Esophagus (tissue), 2 donors: Measurements from ENCODE around the gene ANKRD36B. TPM values are rescaled to one million over a fixed set of nuclear protein-coding genes. Genes with fewer than 3 reads are reported as not detected.
A peak's percentile ranks its signal among the peaks of the same experiment; 100 is the strongest.
"Not testable (repeated sequence)": the region's sequence is repeated elsewhere in the genome, so short reads cannot be mapped to it uniquely, and the experiment has no call there.

ENCODE experiments used
- H3K27ac ChIP-seq, 2 donors: one replicate each; pipeline ENCODE4 v1.5.1; 2013; ENCODE audit warnings: low read depth in 2 of 2, mild to moderate bottlenecking in 2 of 2, inconsistent platforms in 1 of 2, low read length in 1 of 2, moderate library complexity in 1 of 2
- H3K27me3 ChIP-seq, 2 donors: one replicate each; pipeline ENCODE4 v1.6.1; 2013; ENCODE audit warnings: low read length in 2 of 2, control low read depth in 1 of 2, mild to moderate bottlenecking in 1 of 2; ENCODE audit not compliant: insufficient read depth in 2 of 2, control insufficient read depth in 1 of 2
- H3K36me3 ChIP-seq, 2 donors: one replicate each; pipeline ENCODE4 v1.6.1; 2013; ENCODE audit warnings: low read length in 1 of 2; ENCODE audit not compliant: control insufficient read depth in 2 of 2, insufficient read depth in 2 of 2
- H3K4me1 ChIP-seq, 2 donors: one replicate each; pipeline ENCODE4 v1.6.1; 2013; ENCODE audit warnings: low read length in 1 of 2; ENCODE audit not compliant: control insufficient read depth in 2 of 2, insufficient read depth in 2 of 2
- H3K4me3 ChIP-seq, 2 donors: one replicate each; pipeline ENCODE4 v1.5.1; 2013; ENCODE audit warnings: low read length in 2 of 2, mild to moderate bottlenecking in 2 of 2, low read depth in 1 of 2, moderate library complexity in 1 of 2
- H3K9me3 ChIP-seq, 2 donors: one replicate each; pipeline ENCODE4 v1.6.1; 2013; ENCODE audit warnings: mild to moderate bottlenecking in 2 of 2, low read depth in 1 of 2, low read length in 1 of 2, moderate library complexity in 1 of 2; ENCODE audit not compliant: control insufficient read depth in 2 of 2, insufficient read depth in 1 of 2
- WGBS, 2 donors: extraction: QIAGEN DNeasy Blood & Tissue Kit; methylation state at CpG; one replicate each; pipeline ENCODE4 v1.1.7; 2013; 5-methylcytosine and 5-hydroxymethylcytosine counted together
- polyA plus RNA-seq, 2 donors: library from polyadenylated mRNA; stranded (reverse); fragments of 200-250 nt; gene quantifications; one replicate each; pipeline ENCODE4 v1.2.3, GENCODE V29; 2013
- donor health status: healthy with polysubstance abuse.
- donor health status: Bipolar disorder and iron deficiency.

ANKRD36B gene
- polyA plus RNA-seq, result 10 to 100 TPM in 1 of 2 donors, 1 to 10 TPM in 1; 1.8 to 14.3 TPM

DNA sequence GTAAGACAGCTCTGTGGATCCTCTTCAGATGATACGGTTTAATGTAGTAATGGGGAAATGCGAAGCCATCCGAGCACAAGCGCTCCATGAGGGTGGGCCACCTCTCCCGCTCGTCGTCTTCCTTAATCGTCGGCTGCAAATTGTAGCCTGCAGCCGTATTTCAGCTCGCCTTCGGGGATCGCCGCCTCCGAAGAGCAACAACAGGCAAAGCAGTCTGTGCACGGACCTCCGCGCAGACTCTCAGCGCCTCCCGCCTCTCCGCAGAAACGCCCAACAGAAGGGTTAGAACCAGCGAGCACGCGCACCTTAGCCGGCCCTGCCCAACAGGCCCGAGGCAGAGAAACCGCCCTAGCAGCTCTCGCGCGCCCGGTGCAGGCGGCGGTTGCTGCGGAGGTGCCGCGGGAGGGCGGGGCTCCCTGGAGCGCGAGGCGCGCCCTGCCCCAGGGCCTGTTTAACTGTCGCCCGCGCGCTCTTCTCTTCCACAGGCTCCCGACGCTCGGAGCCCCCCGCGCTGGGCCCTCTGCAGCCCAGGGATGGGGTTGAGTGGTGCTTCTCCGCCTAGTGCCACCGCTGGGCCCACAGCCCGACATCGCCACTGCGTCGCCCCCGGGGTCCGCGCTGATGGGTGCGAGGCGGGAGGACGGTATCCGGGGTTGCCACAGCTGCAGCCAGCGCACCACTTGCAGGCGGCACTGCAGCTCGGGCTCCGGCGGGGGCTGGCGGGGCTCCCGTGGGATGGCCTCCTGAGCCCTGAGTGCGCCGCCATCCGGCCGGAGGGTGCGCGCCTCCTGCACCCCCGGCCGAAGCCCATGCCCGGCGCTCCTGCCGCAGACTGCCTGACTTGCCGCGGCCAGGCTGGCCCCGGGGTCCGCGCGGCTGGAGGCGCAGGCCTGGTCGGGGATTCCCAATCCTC lies at the start of gene ANKRD36B:
TSS of gene ANKRD36B (minus strand) at position 280 of the 913 bp plus-strand sequence. CDS start at position 88, 192 bp downstream.
- WGBS, 2 donors, result 0% methylated on average over 27 to 47 of the region's 90 CpGs
- not testable (repeated sequence) for H3K27me3 ChIP-seq, H3K36me3 ChIP-seq, H3K4me1 ChIP-seq, H3K9me3 ChIP-seq
- Histone ChIP-seq H3K27ac (peak within 1 kb of the TSS; percentile 90 to 93), H3K4me3 (peak within 1 kb of the TSS; percentile 60 to 61)

DNA sequence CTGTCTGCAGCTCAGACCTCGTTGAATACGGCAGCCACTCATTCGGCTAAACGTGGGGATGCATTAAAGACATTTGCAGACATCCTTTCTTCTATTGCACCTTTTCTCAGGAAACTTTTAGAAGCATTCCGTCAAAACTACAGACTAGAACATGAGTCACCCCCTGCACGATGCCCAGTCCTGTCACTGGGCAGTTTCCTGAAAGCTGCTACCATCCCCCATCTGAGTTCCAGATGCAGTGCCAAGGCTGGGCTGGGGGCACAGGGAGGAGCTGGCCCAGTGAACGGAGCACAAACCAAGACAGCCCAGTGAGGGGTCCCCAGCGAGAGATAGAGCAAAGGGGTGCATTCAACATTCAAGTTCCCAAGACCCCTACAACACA lies 36.4 kb upstream of the ANKRD36B start:
- H3K4me1 ChIP-seq, H3K36me3 ChIP-seq, H3K27me3 ChIP-seq, H3K4me3 ChIP-seq, H3K27ac ChIP-seq, H3K9me3 ChIP-seq: not testable (repeated sequence)
- 64 to 75% methylated on average over 8 of the region's 8 CpGs for WGBS, 2 donors

DNA sequence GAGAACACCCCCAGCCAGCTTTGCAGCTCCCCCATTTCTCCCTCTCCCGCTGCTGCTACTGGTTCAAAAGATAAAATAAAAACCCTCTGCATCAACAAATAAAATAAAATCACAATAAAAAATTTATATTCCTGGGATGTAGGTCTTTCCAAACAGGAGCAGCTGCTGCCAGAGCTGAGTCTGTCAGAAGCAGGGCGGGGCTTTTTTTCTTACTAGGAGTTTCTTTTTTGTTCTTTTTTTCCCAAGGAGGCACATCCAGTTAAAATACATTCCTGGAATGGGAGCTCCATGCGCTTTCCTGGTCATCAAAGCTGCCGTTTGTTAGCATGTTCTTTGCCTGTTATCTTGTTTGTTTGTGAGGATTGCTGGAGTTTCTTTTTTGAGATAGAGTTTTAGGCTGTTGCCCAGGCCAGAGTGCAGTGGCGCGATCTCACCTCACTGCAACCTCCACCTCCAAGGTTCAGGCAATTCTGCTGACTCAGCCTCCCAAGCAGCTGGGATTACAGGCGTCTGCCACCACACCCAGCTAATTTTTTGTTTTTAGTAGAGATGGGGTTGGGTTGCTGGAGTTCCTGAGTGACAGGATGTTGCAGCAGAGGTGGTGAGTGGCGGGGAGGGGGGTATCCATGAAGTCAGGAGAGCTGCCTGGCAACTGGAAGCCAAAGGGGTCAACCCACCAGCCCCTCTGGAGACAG lies 35.8 kb upstream of the ANKRD36B start:
- not testable (repeated sequence) for H3K4me1 ChIP-seq, H3K4me3 ChIP-seq, H3K9me3 ChIP-seq, H3K27me3 ChIP-seq, H3K27ac ChIP-seq, H3K36me3 ChIP-seq
- WGBS, 2 donors, result 20 to 37% methylated on average over 2 to 4 of the region's 8 CpGs

DNA sequence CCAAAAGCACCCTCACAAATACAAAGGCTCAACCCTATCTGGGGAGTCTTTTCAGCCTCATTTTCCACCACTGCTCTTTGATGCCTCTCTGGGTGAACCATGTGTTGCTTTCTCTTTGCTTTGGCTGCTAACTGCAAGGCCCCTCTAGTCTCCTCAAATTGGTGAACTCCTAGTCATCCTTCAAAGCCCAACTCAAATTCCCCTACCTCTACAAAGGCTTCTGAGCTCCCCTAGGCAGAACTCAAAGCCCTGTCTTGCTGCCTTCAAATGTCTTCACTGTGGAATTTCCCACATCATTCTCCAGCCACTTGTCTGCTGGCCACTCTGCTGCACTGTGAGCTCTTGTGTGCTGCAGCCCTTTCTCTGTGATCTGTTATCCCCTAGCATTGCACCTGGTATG lies 33.3 kb upstream of the ANKRD36B start:
- not testable (repeated sequence) for H3K27me3 ChIP-seq, H3K4me3 ChIP-seq, H3K9me3 ChIP-seq, H3K27ac ChIP-seq, H3K4me1 ChIP-seq, H3K36me3 ChIP-seq

DNA sequence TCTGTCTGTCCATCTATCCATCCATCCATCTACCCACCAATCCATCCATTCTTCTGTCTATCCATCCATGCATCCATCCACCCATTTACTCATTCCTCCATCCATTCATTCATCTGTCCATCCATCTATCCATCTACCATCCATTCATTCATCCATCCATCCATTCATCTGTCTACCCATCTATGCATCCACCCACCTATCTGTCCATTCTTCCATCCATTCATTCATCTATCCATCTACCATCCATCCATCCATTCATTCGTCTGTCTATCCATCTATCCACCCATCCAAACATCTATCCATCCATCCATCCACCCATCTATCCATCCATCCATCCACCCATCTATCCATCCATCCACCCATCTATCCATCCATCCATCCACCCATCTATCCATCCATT lies 30.8 kb upstream of the ANKRD36B start:
- not testable (repeated sequence) for H3K36me3 ChIP-seq, H3K9me3 ChIP-seq, H3K27me3 ChIP-seq, H3K27ac ChIP-seq, H3K4me1 ChIP-seq, H3K4me3 ChIP-seq
- WGBS, 2 donors, result 87 to 94% methylated on average over 1 of the region's 1 CpG

DNA sequence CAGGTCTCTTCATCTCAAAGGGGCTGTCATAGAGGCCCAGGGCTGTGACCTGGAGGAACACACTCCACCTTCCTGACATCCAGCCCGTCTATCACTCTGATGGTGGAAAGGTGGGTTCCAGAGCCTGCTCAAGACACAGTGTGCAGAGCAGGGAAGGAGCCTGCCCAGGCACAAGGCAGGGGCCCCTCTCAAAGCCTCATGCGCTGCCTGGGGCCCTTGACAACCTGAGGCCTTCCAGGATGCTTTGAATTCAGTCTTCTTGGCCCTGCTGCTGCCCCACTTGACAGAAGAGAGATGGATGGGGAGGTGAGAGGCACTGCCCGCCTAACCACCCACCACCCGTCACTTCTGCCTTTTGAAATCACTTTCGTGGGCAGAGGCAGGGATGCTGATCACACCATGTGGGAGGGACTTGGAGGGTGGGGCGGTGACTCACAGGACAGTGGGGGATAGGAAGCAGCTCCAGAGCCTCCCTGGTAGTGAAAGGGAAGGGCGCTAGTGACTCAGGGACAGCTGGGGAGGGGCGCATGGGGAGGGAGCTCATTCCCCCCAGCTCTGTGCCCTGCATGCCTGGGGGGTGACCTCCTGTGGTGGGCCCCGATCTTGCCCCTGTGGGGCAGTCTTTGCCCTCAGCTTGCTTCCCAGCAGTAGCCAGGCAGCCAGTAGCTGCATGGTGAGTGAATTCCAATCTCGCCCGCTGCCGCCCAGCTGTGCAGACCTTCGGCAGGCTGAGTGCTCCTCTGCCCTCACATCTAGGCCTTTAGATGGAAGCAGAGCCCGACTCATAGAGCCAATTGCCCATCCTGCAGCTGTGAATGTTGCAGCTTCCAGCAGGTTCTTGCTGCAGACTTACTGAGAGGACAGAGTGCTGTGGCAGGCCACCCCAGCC lies 29.5 kb upstream of the ANKRD36B start:
- H3K4me1 ChIP-seq, H3K36me3 ChIP-seq, H3K4me3 ChIP-seq, H3K27me3 ChIP-seq, H3K9me3 ChIP-seq, H3K27ac ChIP-seq: not testable (repeated sequence)
- 60 to 62% methylated on average over 6 to 7 of the region's 14 CpGs for WGBS, 2 donors

DNA sequence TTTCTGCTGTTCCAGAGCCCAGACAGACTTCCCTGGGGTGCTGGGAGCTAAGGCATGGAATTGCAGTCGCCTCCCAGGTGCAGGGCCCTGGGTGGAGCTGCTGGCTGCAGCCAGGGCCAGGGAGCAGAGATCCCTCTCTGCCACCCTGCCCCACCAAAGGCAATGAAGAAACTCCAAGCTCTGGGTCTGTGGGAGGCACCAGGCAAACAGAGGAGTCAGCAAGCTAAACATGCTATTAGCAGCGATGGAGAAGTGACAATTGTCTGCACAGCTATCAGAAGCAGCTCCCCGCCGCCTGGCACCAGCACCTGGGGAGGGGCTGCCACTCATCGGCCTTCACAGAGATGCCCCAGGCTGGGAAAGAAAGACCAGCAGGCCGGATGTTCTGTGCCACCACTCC lies 28.2 kb upstream of the ANKRD36B start:
- Histone ChIP-seq H3K4me1 (no peaks in the 10 kb centered on the region), H3K4me3 (no peak overlapping the region), H3K36me3 (no peaks in the 10 kb centered on the region), H3K27me3 (no peaks in the 10 kb centered on the region), H3K27ac (no peak overlapping the region), H3K9me3 (no peaks in the 10 kb centered on the region)
- WGBS, 2 donors, result 88 to 93% methylated on average over 6 of the region's 6 CpGs

DNA sequence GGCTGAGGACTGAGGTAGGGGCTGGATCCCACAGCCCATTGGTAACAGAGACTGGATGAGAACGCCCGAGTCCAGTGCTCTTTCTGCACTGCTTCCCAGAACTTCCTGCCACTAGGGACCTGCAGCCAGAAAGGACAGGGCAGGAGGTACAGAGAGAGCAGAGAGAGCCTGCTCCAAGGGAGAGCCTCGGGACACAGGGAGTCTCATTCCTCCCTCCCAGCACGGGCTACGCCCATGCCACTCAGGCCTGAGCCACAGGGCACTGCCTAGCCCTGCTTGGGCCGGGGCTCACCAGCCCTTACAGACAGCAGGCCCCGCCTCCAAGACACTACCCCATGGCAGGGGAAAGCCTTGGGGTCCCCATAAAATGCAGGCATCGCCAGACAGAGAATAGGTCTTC lies 26.1 kb upstream of the ANKRD36B start:
- H3K27ac ChIP-seq, H3K4me1 ChIP-seq, H3K27me3 ChIP-seq, H3K4me3 ChIP-seq, H3K9me3 ChIP-seq, H3K36me3 ChIP-seq: not testable (repeated sequence)
- WGBS, 2 donors, result no CpG with 5 or more reads among the region's 8 CpGs

DNA sequence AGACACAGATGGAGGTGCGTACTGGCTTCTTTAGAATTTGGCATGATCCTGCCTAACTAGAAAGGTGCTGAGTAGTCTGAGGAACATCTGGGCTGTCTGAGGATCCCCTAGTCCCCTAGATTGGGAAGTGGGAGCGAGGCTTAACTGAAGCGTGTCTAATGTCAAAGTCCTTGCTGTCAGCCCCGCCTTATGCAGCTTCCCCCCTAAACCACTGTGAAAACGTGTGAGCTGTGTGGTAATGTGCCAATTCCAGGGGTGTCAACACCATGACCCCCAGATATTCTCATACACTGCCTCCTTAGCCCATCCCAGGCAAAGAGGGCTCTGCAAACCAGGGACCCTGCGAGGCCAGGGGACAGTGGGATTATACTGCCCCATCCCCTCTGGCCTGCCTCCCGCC lies 22.2 kb upstream of the ANKRD36B start:
- not testable (repeated sequence) for H3K36me3 ChIP-seq, H3K27ac ChIP-seq, H3K27me3 ChIP-seq, H3K4me1 ChIP-seq, H3K4me3 ChIP-seq, H3K9me3 ChIP-seq
- 56 to 67% methylated on average over 2 to 3 of the region's 7 CpGs for WGBS, 2 donors
